SU-DHL-6 (cell line): ENCODE data around the gene KY.

ENCODE experiments used
- H2AFZ ChIP-seq: fragments of 200-600 bp; sonication (generic); 2 replicates; pipeline ENCODE4 v1.6.1; 2014; ENCODE audit warnings: low read depth, mild to moderate bottlenecking, moderate library complexity, mixed read lengths, antibody characterized with exemption, low read length; ENCODE audit not compliant: severe bottlenecking
- H3F3A ChIP-seq: fragments of 200-600 bp; shearing (Covaris generic); 2 replicates; pipeline ENCODE4 v1.6.0; 2016; ENCODE audit warnings: antibody characterized with exemption, mild to moderate bottlenecking; ENCODE audit not compliant: insufficient read depth
- H3K27ac ChIP-seq: fragments of 200-600 bp; sonication (generic); 2 replicates; pipeline ENCODE4 v1.5.1; 2016; ENCODE audit warnings: low read depth, mild to moderate bottlenecking, low read length, moderate library complexity, mixed read lengths
- H3K27me3 ChIP-seq: fragments of 200-600 bp; sonication (generic), shearing (Covaris generic); 2 replicates; pipeline ENCODE4 v1.6.0; 2014; ENCODE audit warnings: mild to moderate bottlenecking, low read length
- H3K36me3 ChIP-seq: fragments of 200-600 bp; sonication (generic); 2 replicates; pipeline ENCODE4 v1.6.1; 2014; ENCODE audit warnings: mild to moderate bottlenecking, low read length, mixed read lengths
- H3K4me2 ChIP-seq: fragments of 300-600, 200-600 bp; shearing (Covaris generic), sonication (generic); 2 replicates; pipeline ENCODE4 v1.6.0; 2014; ENCODE audit warnings: low read length, low read depth, mild to moderate bottlenecking; ENCODE audit not compliant: poor library complexity, severe bottlenecking
- H3K4me3 ChIP-seq: fragments of 200-600 bp; sonication (generic); 2 replicates; pipeline ENCODE4 v1.5.1; 2014; ENCODE audit warnings: antibody characterized with exemption, low read length, mild to moderate bottlenecking, mixed read lengths; ENCODE audit not compliant: insufficient read depth, poor library complexity, severe bottlenecking
- H3K79me2 ChIP-seq: fragments of 200-600 bp; sonication (generic); 2 replicates; pipeline ENCODE4 v1.6.1; 2014; ENCODE audit warnings: mild to moderate bottlenecking, low read length, moderate library complexity; ENCODE audit not compliant: insufficient read depth
- H3K9ac ChIP-seq: fragments of 200-600 bp; sonication (generic); 2 replicates; pipeline ENCODE4 v1.7.0; 2014; ENCODE audit warnings: mild to moderate bottlenecking, low read length
- H3K9me2 ChIP-seq: fragments of 200-600 bp; sonication (generic); replicated peaks from 2 replicates; pipeline ENCODE4 v1.6.1; 2014; ENCODE audit warnings: low read length; ENCODE audit not compliant: insufficient read depth
- H3K9me3 ChIP-seq: fragments of 200-600 bp; sonication (generic); 2 replicates; pipeline ENCODE4 v1.6.1; 2014; ENCODE audit warnings: low read length, mixed read lengths; ENCODE audit not compliant: insufficient read depth
- H4K20me1 ChIP-seq: fragments of 200-600 bp; sonication (generic); 2 replicates; pipeline ENCODE4 v1.6.1; 2014; ENCODE audit warnings: low read depth, mild to moderate bottlenecking, antibody characterized with exemption, low read length, moderate library complexity, mixed read lengths
- CTCF ChIP-seq: fragments of 200-600 bp; sonication (generic); IDR thresholded peaks from one replicate; pipeline ENCODE4 v1.5.1; 2017; ENCODE audit warnings: antibody characterized with exemption, mild to moderate bottlenecking, low read length, moderate library complexity; ENCODE audit not compliant: insufficient read depth, poor library complexity, severe bottlenecking
- EZH2phosphoT487 ChIP-seq: fragments of 200-600 bp; sonication (generic), shearing (Covaris generic); conservative IDR thresholded peaks from 2 replicates; pipeline ENCODE4 v1.6.1; 2018; ENCODE audit warnings: mild to moderate bottlenecking, antibody characterized with exemption, low read length, moderate library complexity, mixed read lengths

Gene KY

GRCh38 chr3:134559591-134559990 lies 91.2 kb downstream of the KY start:
- no peak overlapping the region for H3K4me3 ChIP-seq
- H3K9me2 ChIP-seq = no peaks in the 10 kb centered on the region
- no peak overlapping the region for H3K9ac ChIP-seq
- peaks cover 3% of the 10 kb centered on the region; the same call in 1 of the 2 replicates for H3K36me3 ChIP-seq
- no peaks in the 10 kb centered on the region for H3F3A ChIP-seq
- no peak overlapping the region for H2AFZ ChIP-seq
- no peak overlapping the region for H3K27ac ChIP-seq
- no peaks in the 10 kb centered on the region for H3K79me2 ChIP-seq
- no peak overlapping the region for H3K4me2 ChIP-seq
- no peaks in the 10 kb centered on the region for H3K9me3 ChIP-seq
- TF ChIP-seq EZH2phosphoT487 (no peak), CTCF (no peak)
- no peaks in the 10 kb centered on the region for H3K27me3 ChIP-seq
- no peaks in the 10 kb centered on the region for H4K20me1 ChIP-seq
